ENCODE data around the gene TXNDC16.

TXNDC16 gene

DNA sequence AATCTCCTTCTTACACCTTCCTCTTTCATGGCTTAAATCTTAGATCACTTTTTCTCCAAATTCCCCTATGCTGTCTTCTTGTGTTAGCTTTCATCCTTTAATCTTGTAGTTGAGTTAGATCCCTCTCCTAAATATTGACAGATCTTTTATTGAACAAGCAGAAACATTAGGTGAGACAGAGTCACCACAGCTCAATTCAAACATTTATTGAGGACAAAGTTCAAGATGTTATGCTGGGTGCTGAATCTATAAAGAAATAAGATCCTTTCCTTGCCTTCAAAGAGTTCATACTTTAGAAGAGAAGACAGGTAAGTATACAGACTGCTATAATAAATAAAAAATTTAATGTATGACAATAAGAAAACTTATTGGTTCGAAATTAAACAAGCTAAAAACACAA, 109.7 kb downstream of the TXNDC16 start:
- DNase-seq, result no peak

DNA sequence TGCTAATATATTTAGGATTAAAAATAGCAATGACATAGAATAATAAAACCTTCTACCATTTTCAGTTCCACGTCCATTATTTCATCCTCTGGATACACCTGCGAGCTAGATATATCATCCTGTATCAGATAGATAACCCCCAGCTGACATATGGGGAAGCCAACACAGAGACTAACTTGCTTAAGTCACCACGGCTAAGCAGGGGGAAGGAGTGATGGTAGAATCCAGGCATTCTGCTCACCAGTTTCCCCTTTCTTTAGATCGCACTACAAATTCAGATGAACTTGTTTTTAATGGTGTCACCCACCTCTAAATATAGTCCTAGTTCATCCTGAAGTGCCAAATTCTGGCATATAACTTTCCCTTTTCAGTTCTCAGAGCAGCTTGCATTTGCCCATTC, 110.1 kb downstream of the TXNDC16 start:
- no peak for DNase-seq

DNA sequence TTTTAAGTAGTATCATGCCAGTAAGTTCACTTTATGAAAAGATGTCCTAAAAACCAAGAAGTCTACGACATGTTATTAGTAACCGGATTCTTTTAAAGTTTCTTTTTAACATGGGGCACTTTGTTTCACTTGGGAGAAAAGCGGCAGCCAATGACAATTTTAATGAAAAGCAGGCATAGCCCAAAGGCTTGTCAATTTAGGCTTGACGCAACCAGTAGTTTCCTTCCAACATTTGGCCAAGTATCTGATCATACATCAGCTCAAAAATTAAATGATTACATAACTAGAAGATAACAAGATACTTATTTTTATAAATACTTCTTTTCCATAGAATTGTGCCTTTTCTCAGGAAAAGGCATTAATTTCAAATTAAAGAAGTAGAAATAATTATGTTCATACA, 112.8 kb downstream of the TXNDC16 start:
- no peak for DNase-seq

DNA sequence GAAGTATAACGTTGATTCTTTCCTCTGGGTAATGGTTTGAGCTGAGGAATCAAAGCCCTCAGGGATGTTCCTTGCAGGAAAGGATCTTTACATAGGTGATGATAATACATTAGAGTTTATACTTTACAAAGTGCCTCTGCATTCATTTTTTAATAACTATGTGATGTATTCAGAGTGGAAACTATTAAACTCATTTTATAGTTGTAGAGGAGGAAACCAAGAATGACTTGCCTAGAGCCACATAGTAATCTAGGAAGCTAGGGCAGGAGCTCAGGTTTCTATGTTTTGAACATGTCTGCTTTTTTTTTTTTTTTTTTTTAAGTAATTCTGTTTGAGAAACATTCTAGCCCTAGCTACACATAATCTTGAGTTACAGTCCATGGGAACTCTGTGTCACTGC, 117.3 kb downstream of the TXNDC16 start:
- DNase-seq, result no peak

DNA sequence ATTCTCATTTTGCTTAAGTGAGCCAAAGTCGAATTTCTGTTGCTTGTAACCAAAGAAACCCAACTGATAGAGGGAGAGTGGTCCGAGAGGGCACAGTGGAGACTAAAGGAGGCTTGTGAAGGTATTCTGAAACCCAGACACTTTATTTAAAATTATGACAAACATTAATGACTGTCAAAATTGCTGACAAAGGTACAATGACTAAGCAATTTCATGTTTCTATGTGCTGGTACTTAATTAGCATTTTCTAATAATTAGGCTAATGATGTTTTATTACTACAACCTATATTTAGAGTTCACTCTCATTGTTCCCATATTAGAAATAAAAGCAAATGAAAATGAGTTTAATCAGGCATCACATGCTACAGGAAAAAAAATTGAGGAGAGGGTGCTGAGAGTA, 121.8 kb downstream of the TXNDC16 start:
- DNase-seq, result no peak

DNA sequence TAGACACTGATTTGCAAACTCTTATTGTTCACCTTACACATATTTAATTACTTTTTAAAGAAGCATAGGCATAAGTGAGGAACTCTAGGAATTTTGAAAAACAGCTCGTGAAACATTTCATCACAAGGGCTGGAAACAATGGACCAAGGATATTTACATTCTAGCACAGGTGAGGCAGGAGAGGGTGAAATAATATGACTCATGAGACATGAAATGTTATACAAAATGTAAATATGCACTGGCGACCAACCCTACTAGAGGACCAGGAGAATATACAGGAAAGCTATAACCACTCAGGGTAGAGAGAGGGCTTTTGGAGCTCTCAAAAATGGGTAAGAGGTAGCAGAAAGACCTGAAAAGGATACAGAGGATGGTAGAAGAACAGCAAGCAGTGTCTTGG, 122.9 kb downstream of the TXNDC16 start:
- DNase-seq, result no peak

DNA sequence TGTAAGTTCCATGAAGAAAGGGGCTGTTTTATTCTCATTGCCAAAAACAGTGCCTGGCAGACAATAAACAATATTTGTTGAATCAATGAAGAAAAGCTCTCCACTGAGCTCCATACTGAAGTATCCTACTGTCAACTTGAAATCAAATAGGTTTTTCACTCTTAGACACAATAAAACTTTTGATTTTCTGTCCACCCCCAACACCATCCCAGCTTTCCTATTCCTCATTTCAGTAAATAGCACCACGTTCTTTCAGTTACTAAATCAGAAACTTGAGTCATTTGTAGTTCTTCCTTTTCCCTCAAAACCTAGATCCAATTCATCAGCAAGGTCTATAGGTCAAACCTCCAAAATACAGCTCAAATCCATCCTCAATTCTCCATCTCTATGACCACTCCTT, 124.8 kb downstream of the TXNDC16 start:
- DNase-seq, result no peak

DNA sequence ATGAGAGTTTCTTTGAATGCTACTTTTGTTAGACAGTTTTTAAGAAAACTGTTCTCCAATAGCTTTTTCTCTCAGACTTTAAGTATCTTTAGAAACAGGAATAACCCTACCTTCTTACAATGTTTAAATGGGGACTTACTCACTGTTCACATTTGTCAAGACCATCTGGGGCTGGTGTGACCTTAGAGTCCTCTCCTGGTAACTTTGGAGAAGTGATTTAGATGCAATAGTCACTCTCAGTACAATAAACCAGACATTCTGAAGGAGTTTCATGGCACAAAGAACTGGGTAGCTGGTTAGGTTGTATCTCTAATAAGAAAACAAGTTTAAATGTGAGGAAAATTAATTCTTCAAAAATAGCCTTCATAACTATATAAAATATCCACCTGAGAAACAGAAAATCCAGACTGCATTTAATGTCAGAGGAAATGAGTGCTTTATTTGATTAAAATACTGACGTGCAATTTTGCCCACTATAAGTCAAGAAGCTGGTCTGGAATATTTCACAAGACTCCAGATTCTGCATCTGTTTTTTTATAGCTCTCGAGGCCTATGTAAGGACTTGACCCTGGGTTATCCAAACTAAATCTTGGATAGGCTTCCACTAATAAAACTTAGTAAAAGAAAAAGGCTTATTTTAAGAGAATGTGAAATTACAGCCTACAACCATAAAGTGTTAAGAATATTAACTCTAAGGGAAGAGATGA, 129.5 kb downstream of the TXNDC16 start:
- peak; percentile 4 for DNase-seq

DNA sequence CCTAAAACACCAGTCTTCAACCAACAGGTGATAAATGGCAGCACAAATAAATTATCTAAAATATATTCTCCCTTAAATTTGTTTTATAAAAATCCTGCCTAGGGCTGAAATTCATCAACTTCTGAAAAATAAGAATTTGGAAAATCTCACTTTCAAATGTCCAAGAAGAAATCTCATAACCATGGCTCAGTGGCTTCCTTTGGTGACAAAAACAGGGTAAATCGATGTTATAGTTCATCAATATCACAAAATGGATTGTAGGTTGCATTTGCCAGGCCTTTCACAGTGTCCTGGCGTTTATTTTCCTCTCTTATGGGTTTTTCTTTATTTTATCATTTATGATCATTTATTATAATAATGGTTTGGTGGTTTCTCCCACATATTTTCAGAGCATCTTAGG, 135.2 kb downstream of the TXNDC16 start:
- DNase-seq, result no peak

DNA sequence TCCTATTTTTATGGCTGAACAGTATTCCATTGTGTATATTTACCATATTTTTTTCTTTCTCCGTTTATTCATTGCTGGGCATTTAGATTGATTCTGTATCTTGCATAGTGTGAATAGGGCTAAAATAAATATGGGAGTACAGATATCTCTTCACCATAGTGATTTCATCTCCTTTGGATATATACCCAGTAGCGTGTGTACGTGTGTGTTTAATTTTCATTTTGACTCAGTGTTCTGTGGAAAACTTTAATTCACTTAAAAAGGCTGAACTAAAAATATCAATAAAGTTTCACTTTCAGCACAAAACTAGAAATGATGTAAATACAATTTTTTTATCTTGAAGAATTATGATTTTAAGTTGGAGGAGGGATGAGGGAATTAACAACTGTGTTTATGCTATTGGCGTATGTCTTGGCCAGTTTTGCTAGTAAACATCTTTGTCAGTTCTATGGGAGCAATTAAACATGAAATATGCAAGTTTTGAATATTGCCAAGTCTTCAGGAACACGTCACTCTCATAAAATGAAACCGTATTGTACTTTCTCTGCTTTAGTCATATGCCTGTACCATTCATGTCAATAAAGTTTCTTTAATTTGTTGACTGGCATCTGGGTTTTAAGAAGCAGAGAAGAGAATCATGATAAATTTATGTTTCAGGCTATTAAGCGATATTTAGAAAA, 138.4 kb downstream of the TXNDC16 start:
- DNase-seq, result peak; percentile 78

DNA sequence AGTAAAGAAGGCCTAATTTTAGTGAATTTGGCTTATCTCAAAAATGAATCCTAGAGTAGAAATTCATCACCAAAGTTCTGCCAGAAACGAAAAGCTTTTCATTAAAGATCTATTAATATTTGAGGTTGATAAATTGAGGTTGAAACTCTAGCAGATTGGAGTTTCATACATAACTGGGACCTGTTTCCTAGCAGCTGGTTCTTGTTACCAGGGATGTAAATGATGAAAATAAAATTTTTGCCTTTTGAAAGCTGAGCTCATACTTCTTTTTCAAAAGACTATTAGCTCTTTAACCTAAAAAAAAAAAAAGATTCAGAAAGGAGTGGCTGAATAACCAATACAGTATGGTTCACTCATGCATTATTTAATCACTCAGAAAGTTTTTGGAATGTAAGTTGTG, 139.9 kb downstream of the TXNDC16 start:
- peak; percentile 9 for DNase-seq

DNA sequence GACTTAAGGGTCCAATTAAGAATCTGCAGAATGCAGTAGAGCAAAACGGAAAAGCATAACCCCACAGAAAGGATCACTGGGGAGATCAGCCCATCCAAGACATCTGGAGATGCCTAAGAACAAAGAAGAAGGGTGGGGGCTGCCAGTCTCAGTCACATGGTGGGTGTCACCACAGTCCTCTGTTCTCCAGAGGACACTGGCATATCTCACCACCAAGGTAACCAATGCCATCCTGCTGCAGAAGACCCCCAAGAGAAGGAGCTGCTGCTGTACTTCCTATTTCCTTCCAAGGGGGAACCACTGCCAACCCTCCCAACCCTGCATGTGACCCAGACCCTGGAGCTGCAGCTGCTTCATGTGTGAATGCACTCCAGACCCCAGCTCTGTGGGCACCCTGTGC, 147.0 kb downstream of the TXNDC16 start:
- no peak for DNase-seq

DNA sequence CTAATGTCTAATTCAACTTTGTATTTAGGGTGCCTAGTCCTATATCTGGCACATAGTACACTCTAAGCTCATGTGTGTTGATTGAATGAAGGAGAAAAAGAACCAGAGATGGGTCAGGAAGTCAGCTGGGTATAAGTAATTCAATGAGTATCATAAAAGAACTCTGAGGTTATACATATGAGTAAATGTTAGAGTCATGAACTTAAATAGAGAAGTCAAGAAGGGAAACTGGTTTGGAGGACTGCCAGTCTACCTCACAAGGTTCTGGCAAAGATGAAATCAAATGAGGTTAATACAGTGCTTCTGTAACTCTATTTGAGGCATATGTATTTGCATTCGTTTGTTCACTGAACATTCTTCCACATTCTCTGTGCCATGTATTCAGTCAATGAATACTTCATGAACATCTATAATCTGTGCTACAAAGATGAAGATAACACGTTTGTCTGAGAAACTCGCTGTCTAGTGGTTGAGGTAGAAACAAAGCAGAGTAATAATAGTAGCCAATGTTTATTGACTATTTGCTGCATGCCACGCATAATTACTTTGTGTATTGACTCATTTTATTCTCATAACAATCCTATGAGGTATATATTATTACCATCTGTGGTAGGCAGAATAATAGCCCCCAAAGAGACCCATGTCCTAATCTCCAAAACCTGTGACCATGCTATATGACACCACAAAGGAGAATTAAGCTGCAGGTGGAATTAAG, 149.3 kb downstream of the TXNDC16 start:
- peak; percentile 71 for DNase-seq

DNA sequence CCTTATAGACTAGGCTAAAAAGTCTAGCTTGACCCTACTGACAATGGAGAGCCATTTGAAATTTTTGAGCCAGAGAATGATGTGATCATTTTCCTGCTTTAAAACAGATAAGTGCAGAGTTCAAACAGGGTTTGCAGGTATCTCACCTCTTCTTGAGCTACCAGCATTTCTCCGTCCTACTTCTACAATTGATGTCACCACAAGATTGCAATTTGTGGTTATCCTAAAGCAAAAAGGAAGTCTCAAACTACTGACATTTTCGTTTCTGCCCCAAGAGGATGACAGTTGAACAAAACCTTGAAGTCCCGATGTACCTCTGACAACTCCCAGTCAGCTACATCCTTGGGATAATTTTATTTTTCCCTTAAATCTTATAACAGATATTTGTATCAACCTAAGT, 151.5 kb downstream of the TXNDC16 start:
- DNase-seq, result no peak

DNA sequence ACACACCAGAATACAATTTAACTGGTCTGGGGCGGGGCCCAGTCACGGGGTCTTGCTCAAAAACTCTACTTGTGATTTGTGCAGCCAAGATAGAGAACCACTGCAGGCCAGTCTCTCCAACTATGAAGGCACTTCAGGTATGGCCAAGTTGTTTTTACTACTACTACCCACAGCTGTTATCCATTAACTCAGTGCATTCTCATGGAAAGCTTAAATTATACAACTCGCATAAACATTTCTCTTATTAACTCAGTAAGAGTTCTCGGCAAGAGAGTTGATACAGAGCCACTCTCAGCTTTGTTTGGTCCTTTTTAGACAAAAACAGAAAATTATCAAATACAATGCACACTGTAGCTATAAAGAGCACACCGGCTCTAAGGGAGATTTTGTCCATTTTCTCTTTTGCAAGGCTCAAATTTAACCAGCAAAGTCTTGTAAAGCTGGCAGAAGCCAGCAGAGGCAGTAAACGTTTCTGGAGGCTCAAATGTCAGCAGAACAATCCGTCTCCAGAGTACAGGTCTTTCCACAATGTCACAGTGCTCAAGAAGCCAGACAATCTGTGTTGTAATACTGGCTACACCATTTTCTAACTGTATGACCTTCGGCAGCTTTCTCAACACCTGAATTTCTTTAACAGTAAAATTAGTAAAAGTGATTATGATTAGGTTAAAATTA, 152.2 kb downstream of the TXNDC16 start:
- peak; percentile 61 for DNase-seq

DNA sequence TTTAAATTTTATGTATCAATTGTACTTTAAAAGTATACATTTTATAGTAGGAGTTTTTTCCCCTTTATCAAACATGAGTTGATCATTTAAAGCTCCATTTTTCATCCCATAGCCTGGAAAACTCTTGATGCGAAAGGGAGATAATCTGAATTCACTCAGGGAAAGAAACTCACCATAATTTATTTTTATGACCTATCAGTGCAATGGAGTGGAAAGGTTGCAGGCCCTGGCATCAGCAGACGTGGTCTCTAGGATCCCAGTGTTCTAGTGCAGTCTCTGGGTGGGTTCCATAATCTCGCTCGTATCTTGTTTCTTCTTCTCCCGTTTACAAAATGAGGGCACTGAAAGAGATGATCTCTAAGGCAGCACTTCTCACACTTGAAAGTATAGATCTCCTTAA, 153.2 kb downstream of the TXNDC16 start:
- no peak for DNase-seq

DNA sequence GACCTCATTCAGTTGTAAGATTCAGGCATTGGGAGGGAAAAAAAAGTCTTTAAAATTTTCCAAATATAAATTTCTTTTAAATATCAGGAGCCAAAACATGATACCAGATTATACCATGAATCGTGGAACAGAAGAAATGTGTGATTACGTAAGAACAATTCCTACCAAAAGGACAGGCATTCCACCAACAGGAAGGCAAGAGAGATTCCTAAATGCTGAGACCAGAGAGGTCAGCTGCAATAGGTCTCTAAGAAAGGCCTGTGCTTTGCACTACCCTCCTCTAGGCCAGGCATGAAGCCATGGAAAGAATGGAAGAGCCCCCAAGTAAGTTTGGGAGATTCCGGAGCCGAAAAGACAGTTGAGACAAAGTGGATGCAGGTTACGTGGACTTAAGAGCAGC, 154.5 kb downstream of the TXNDC16 start:
- peak; percentile 66 for DNase-seq

DNA sequence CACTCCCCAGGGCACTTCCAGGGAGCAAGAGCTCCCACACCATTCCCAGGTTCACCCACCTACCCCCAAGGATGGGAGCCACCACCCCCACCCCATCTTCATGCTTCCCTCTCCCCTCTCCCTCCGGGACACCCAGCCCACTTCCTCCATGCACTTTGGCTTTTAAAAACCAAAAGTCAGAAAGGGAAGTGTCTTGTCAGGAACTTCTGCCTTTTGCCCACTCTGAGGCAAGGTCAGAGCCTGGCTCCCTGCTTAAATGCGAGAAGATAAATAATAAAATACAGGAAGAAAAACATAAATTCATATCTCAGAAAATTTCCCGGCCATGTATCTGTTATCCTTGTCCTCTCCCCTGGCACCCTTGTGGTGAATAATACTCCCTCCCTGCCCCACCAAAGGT, 156.6 kb downstream of the TXNDC16 start:
- no peak for DNase-seq

DNA sequence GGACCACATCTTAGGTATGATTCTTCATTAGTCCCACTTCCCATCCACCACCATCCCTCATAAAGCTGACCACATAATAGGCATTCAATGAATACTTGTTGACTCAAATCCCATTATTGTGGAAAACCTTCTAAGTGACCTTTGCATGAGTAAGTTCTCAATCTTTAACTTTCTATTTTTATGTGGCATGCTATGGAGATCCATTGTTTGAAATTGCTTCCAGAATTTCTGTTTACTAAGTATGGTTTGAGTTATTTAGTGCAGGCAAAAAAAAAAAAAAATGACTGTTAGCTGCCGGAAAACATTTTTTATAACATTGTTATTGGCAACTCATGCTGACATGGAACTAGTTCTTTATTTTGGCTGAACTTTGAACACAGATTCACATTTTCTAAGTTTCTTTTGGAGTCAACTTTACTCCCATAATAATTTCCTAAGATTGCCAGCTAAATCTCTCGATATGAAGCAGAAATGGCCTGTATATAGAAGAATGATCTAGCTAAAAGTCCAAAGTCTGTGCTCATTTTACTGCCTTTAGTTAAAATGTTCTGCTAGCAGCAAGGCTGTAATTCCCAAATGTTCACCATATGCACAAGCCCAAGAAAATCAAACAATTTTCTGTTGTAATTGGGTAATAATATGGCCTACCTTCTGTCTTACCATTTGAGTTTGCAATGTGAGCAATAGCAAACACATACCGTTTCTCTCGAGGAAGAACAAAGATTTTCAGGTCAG, 160.3 kb downstream of the TXNDC16 start:
- peak; percentile 87 for DNase-seq
